ENCODE data around the gene MRPL53.

MRPL53 gene

DNA sequence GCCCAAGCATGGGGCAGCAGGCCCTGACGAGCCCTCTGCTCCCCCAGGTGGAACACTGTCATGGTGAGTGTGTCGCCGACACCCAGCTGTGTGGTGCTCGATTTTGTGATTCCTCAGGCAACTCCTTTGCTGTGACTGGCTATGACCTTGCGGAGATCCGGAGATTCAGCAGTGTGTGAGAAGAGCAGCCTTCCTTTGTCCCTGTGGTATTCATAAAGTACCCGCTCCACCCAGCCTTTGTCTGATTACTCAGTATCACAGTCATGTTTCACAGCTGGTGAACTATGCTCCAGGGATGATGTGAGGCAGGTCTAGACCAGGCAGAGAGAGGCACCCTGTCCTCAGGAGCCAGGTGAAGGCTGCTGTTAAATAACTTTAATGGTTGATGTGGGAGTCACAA lies 47.0 kb downstream of the MRPL53 start:
- DNase-seq (ENCODE audit: low read depth), result no peak

DNA sequence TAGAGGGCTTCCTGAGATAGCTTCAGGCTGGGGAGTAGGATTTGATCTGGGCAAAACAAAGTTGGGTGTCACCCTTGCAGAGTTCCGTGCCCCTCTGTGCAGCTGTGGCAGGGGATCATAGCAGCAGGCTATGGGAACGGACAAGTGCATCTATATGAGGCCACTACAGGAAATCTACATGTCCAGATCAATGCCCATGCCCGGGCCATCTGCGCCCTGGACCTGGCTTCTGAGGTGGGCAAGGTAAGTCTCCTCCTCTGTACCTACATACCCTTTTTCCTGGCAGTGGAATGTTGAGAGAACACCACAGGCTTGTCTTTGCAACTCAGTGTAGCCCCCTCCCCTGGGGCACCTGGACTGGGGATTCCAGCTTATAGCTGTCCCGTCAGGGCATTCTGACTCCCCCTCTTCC lies 47.5 kb downstream of the MRPL53 start:
- no peak for DNase-seq (ENCODE audit: low read depth)

DNA sequence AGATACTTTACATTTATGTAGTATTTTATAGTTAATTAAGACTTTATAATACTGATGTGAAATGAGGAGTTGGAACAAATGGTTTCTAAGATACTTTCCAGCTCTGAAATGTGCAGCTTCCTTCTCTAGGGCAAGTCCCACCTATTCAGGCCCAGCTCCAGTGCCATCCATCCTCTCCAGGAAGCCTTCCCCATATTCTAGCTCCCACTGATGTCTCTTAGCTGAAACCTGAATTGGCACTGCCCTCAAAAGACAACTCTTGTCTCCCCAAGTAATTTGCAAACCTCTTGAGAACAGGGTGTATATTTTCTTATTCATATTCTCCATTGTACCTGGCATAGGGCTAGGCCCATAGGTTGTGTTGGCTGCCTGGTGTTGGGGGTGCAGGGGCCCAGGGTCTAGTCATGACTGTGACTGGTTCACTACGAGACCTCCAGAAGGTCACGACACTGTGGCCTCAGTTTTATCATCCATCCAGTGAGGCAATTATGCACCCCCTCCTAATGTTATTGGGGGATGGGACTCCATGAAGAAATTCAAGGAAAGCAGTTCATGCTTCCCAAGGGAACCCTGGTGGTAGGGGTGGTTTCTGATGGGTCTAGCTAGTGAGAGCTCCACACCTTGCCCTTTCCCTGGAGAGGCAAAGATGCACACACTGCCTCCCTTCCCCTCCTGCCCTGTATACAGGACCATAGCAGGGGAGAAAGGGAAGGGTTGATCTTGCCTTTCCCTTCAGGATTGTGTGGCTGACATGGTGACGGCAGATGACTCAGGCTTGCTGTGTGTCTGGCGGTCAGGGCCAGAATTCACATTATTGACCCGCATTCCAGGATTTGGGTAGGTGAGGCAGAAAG lies 48.1 kb downstream of the MRPL53 start:
- no peak for DNase-seq (ENCODE audit: low read depth)

DNA sequence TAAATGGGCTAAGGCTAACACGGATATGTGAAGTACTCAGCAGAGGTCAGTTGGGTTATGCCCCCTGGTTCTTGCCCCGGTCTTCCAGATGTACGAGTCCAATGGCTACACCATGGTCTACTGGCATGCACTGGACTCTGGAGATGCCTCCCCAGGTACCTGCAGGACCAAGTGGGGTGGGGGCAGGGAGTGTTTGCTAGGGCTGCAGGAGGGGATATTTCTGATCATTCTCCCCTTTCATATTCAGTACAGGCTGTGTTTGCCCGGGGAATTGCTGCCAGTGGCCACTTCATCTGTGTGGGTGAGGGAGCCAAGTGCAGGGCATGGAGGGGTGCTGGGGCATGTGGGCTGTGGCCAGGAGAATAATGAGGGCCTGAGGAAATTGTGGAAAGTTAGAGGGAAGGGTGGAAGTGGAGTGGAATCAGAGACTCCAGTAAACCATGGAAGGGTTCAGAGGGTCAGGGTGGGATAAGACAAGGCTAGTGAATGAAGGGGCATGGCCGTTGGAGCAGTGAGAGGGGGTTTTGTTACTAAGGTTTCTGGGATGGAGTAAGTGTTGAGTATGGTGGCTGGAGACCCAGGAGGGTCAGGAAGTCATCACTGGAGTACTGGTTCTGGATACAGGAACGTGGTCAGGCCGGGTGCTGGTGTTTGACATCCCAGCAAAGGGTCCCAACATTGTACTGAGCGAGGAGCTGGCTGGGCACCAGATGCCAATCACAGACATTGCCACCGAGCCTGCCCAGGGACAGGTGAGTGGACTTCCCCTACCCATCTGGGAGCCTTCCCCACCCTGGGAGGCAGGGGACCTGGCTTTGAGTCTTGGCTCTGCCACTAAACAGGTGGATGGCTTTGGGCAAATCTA lies 49.0 kb downstream of the MRPL53 start:
- no peak for DNase-seq (ENCODE audit: low read depth)

Measured in fibroblast of gingiva (primary cell).